Vagina (tissue), 2 donors: Measurements from ENCODE around the gene CCNK.

Source experiments
- CTCF ChIP-seq, 3 experiments: fragments of 450-650 bp in 2 of 3; fragments of 200-600 bp in 1 of 3; sonication (generic) in 1 of 3; IDR thresholded peaks; one replicate each; pipeline ENCODE4 v1.5.1; 2017 to 2019; ENCODE audit warnings: antibody characterized with exemption in 3 of 3, mild to moderate bottlenecking in 2 of 3, moderate library complexity in 2 of 3
- POLR2A ChIP-seq, 2 donors: fragments of 450-650 bp; IDR thresholded peaks; one replicate each; pipeline ENCODE4 v1.6.1; 2017; ENCODE audit warnings: antibody characterized with exemption in 2 of 2, mild to moderate bottlenecking in 2 of 2, moderate library complexity in 2 of 2
- POLR2AphosphoS5 ChIP-seq, 2 donors: sonication (generic); formaldehyde crosslinking; IDR thresholded peaks; one replicate each; pipeline ENCODE4 v1.9.0; 2017; ENCODE audit warnings: antibody characterized with exemption in 2 of 2, mild to moderate bottlenecking in 2 of 2, low read depth in 1 of 2; ENCODE audit not compliant: insufficient read depth in 1 of 2

GRCh38 chr14:99560403-99560802, 79.2 kb downstream of the CCNK start:
- TF ChIP-seq CTCF (IDR thresholded peaks at IDR 0.05) (no peak), POLR2AphosphoS5 (IDR thresholded peaks at IDR 0.05; ENCODE audit: insufficient read depth in 1 of 2, low read depth in 1 of 2) (no peak), POLR2A (IDR thresholded peaks at IDR 0.05) (no peak)
